ENCODE data around the gene ERICH6B.

Gene ERICH6B

GRCh38 chr13:45527699-45528462, 87.7 kb downstream of the ERICH6B start:
- H3K36me3 ChIP-seq (ENCODE audit: insufficient read depth, low read length) = peaks cover 60% of the 10 kb centered on the region

GRCh38 chr13:45522571-45522970, 93.0 kb downstream of the ERICH6B start:
- H3K9me3 ChIP-seq (ENCODE audit: insufficient read depth, low read length, severe bottlenecking) = no peaks in the 10 kb centered on the region
- no peaks in the 10 kb centered on the region for H3K27me3 ChIP-seq (ENCODE audit: insufficient read depth, low read length, poor library complexity)
- H2AFZ ChIP-seq (ENCODE audit: low read depth, low read length) = no peak overlapping the region
- ATAC-seq (ENCODE audit: insufficient read depth, low read depth) = no peak
- H3K4me2 ChIP-seq (ENCODE audit: insufficient read depth, low read length) = no peak overlapping the region
- TF ChIP-seq CTCF (IDR thresholded peaks at IDR 0.05; ENCODE audit: borderline replicate concordance, extremely low read depth, low read length, poor library complexity, severe bottlenecking) = no peak
- TF ChIP-seq EZH2 (IDR thresholded peaks at IDR 0.05; ENCODE audit: borderline replicate concordance, low read depth, low read length, severe bottlenecking) = no peak
- no peak for DNase-seq
- H3K79me2 ChIP-seq (ENCODE audit: insufficient read depth, low read length) = no peaks in the 10 kb centered on the region
- no peaks in the 10 kb centered on the region for H4K20me1 ChIP-seq (ENCODE audit: insufficient read depth, low read length)
- peaks cover 75% of the 10 kb centered on the region for H3K36me3 ChIP-seq (ENCODE audit: insufficient read depth, low read length)
- H3K4me1 ChIP-seq (ENCODE audit: insufficient read depth, low read length) = no peaks in the 10 kb centered on the region
- H3K27ac ChIP-seq (ENCODE audit: low read length) = no peak overlapping the region
- H3K4me3 ChIP-seq (ENCODE audit: low read depth in 1 of 2, low read length in 2 of 2) = no peak overlapping the region
- H3K9ac ChIP-seq (ENCODE audit: low read depth, low read length) = no peak overlapping the region

More at GRCh38 chr13:45527699-45528462, 87.7 kb downstream of the ERICH6B start:
- Histone ChIP-seq H2AFZ (ENCODE audit: low read depth, low read length) (no peak overlapping the region), H3K4me2 (ENCODE audit: insufficient read depth, low read length) (no peak overlapping the region), H3K79me2 (ENCODE audit: insufficient read depth, low read length) (no peaks in the 10 kb centered on the region), H3K9ac (ENCODE audit: low read depth, low read length) (no peak overlapping the region), H3K27ac (ENCODE audit: low read length) (no peak overlapping the region), H3K27me3 (ENCODE audit: insufficient read depth, low read length, poor library complexity) (no peaks in the 10 kb centered on the region), H3K4me3 (ENCODE audit: low read depth in 1 of 2, low read length in 2 of 2) (no peak overlapping the region), H4K20me1 (ENCODE audit: insufficient read depth, low read length) (no peaks in the 10 kb centered on the region), H3K4me1 (ENCODE audit: insufficient read depth, low read length) (no peaks in the 10 kb centered on the region), H3K9me3 (ENCODE audit: insufficient read depth, low read length, severe bottlenecking) (no peaks in the 10 kb centered on the region)
- DNase-seq (no peak), ATAC-seq (ENCODE audit: insufficient read depth, low read depth) (no peak)
- TF ChIP-seq EZH2 (IDR thresholded peaks at IDR 0.05; ENCODE audit: borderline replicate concordance, low read depth, low read length, severe bottlenecking) (no peak), CTCF (IDR thresholded peaks at IDR 0.05; ENCODE audit: borderline replicate concordance, extremely low read depth, low read length, poor library complexity, severe bottlenecking) (no peak)

GRCh38 chr13:45521297-45521696, 94.2 kb downstream of the ERICH6B start:
- Histone ChIP-seq H3K27ac (ENCODE audit: low read length) (no peak overlapping the region), H3K79me2 (ENCODE audit: insufficient read depth, low read length) (no peaks in the 10 kb centered on the region), H4K20me1 (ENCODE audit: insufficient read depth, low read length) (no peaks in the 10 kb centered on the region), H3K4me1 (ENCODE audit: insufficient read depth, low read length) (no peaks in the 10 kb centered on the region), H3K27me3 (ENCODE audit: insufficient read depth, low read length, poor library complexity) (no peaks in the 10 kb centered on the region), H3K4me3 (ENCODE audit: low read depth in 1 of 2, low read length in 2 of 2) (no peak overlapping the region), H3K9me3 (ENCODE audit: insufficient read depth, low read length, severe bottlenecking) (no peaks in the 10 kb centered on the region), H3K36me3 (ENCODE audit: insufficient read depth, low read length) (peaks cover 77% of the 10 kb centered on the region), H2AFZ (ENCODE audit: low read depth, low read length) (no peak overlapping the region), H3K9ac (ENCODE audit: low read depth, low read length) (no peak overlapping the region), H3K4me2 (ENCODE audit: insufficient read depth, low read length) (no peak overlapping the region)
- no peak for ATAC-seq (ENCODE audit: insufficient read depth, low read depth)
- DNase-seq = no peak
- no peak for TF ChIP-seq EZH2 (IDR thresholded peaks at IDR 0.05; ENCODE audit: borderline replicate concordance, low read depth, low read length, severe bottlenecking)
- no peak for TF ChIP-seq CTCF (IDR thresholded peaks at IDR 0.05; ENCODE audit: borderline replicate concordance, extremely low read depth, low read length, poor library complexity, severe bottlenecking)

All from DND-41 (cell line).